Measurements from ENCODE around the gene WIPF1.

WIPF1 gene

DNA sequence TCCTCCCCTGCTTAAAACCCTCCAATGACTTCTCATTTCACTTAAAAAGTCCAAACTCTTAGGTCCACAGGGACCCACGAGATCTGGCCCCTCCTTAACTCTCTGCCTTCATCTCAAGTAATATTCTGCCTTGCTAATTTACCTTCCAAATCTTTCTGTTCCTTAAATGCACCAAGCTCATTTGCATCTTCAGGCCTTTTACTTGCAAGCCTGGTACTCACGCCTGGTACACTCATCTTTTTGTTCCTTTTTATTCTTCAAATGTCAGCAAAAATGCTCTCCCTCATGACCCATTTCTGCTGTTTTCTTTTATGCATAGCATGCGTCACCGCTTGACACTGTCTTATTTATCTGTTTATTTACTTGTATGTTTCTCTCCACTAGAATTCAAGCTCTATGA is 2.7 kb upstream of the WIPF1 start:
- TF ChIP-seq FOXP2 (optimal IDR thresholded peaks at IDR 0.05; ENCODE audit: borderline replicate concordance, extremely low read depth, extremely low read length, insufficient read depth), result no peak
- TF ChIP-seq TAF1 (IDR thresholded peaks at IDR 0.05; ENCODE audit: borderline replicate concordance, insufficient read depth, low read length), result no peak
- TF ChIP-seq POLR2AphosphoS5 (IDR thresholded peaks at IDR 0.05; ENCODE audit: low read depth, low read length), result no peak
- TF ChIP-seq, protein P1, sequence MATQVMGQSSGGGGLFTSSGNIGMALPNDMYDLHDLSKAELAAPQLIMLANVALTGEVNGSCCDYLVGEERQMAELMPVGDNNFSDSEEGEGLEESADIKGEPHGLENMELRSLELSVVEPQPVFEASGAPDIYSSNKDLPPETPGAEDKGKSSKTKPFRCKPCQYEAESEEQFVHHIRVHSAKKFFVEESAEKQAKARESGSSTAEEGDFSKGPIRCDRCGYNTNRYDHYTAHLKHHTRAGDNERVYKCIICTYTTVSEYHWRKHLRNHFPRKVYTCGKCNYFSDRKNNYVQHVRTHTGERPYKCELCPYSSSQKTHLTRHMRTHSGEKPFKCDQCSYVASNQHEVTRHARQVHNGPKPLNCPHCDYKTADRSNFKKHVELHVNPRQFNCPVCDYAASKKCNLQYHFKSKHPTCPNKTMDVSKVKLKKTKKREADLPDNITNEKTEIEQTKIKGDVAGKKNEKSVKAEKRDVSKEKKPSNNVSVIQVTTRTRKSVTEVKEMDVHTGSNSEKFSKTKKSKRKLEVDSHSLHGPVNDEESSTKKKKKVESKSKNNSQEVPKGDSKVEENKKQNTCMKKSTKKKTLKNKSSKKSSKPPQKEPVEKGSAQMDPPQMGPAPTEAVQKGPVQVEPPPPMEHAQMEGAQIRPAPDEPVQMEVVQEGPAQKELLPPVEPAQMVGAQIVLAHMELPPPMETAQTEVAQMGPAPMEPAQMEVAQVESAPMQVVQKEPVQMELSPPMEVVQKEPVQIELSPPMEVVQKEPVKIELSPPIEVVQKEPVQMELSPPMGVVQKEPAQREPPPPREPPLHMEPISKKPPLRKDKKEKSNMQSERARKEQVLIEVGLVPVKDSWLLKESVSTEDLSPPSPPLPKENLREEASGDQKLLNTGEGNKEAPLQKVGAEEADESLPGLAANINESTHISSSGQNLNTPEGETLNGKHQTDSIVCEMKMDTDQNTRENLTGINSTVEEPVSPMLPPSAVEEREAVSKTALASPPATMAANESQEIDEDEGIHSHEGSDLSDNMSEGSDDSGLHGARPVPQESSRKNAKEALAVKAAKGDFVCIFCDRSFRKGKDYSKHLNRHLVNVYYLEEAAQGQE (IDR thresholded peaks at IDR 0.05; ENCODE audit: insufficient read depth in 1 of 2, low read depth in 2 of 2, low read length in 2 of 2), result no peak
- no peak for TF ChIP-seq SIN3A (IDR thresholded peaks at IDR 0.05; ENCODE audit: borderline replicate concordance, insufficient read depth, low read length)

DNA sequence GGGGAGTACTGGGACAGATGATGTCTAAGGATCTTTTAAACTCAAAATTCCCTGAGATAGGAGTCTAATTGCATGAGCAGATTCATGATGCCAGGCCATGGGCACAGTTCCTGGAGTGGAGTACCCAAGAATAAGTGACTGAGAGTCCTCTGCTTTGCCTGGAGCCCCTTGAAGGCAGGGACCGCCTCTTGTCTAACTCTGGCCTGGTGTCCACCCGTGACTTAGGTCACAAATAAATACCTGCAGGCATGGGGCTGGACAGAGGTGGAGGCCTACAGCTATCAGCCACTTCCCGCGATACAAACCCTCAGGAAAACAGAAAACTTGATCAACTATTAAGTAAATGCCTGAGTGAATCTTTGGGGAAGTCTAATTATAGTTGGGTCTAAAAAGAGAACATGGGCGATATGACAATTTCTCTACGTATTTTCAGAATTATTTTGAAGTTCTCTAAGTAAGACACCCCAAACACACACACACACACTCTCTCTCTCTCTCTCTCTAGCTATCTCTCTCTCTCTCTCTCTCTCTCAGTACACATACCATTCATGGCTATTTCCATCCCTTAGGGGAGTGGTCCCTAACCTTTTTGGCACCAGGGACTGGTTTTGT is 1.8 kb upstream of the WIPF1 start:
- TF ChIP-seq FOXP2 (optimal IDR thresholded peaks at IDR 0.05; ENCODE audit: borderline replicate concordance, extremely low read depth, extremely low read length, insufficient read depth) (no peak), TAF1 (IDR thresholded peaks at IDR 0.05; ENCODE audit: borderline replicate concordance, insufficient read depth, low read length) (no peak), POLR2AphosphoS5 (IDR thresholded peaks at IDR 0.05; ENCODE audit: low read depth, low read length) (no peak), SIN3A (IDR thresholded peaks at IDR 0.05; ENCODE audit: borderline replicate concordance, insufficient read depth, low read length) (no peak)
- TF ChIP-seq, protein P1 (IDR thresholded peaks at IDR 0.05; ENCODE audit: insufficient read depth in 1 of 2, low read depth in 2 of 2, low read length in 2 of 2), result no peak

DNA sequence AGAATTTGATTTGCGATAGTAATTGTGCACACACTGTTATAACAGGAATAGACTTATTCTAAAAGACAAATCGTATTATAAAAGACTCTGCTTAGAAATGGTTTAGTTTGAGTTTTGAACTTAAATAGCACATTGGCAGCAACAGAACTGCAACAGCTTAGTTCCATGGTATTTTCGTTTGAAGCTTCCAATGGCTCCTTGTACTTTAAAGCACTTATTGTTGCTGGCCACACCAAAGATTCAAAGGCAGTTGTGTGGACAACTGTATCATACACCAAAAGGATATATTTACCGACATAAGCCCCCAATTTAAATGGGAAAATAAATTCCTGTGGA is 627 bp downstream of the WIPF1 start:
- no peak for TF ChIP-seq TAF1 (IDR thresholded peaks at IDR 0.05; ENCODE audit: borderline replicate concordance, insufficient read depth, low read length)

DNA sequence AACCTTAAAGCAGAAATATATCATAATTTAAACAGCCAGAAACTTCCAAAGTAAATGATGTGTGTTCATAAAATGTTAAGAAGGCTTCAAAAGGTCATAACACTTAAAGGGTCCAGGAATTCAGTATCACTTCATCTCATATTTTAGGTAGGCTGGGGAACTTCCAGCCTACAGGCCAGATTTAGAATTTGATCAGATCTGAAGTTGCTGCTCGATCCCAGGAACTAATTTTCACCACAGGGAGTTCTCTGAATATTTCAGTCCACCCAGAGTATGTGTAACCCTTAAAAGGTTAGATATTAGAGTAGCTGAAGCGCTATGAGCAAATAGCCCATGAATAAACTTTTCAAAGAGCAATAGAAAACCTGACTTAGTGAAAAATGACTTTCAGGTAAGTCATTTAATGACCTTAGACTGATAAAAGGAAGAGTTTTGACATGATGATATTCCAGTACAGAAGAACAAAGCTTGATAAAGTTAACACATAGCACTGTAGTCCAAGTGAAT is 1.7 kb downstream of the WIPF1 start:
- TF ChIP-seq, protein P1 (IDR thresholded peaks at IDR 0.05; ENCODE audit: insufficient read depth in 1 of 2, low read depth in 2 of 2, low read length in 2 of 2), result no peak
- TF ChIP-seq POLR2AphosphoS5 (IDR thresholded peaks at IDR 0.05; ENCODE audit: low read depth, low read length) (no peak), TAF1 (IDR thresholded peaks at IDR 0.05; ENCODE audit: borderline replicate concordance, insufficient read depth, low read length) (no peak)

DNA sequence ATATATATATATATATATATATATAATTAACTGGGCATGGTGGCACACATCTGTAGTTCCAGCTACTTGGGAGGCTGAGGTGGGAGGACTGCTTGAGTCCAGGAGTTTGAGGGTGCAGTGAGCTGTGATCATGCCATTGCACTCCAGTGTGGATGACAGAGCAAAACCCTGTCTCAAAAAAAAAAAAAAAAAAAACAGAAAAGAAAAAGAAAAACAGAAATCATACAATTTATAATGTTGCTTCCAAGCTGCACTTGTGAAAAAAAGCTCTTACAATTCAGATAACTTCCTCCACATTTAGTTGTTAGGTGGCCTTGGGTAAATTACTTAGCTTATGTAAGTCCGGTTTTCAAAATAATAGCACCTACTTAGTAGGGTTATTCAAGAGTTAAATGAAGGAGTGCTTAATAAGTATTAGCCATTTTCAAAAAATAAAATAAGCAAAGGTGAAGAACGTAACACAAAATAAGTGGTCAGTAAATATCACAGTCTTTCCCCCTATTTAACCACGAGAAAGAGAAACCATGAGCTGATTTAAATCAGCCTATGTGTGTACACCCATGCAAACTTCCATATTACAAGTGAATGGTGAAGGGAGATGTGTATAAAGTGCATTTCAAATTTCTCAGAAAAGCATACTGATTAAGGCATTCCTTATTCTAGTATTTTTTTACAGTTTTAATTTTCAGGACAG is 2.3 kb downstream of the WIPF1 start:
- no peak for TF ChIP-seq SIN3A (IDR thresholded peaks at IDR 0.05; ENCODE audit: borderline replicate concordance, insufficient read depth, low read length)
- no peak for TF ChIP-seq TAF1 (IDR thresholded peaks at IDR 0.05; ENCODE audit: borderline replicate concordance, insufficient read depth, low read length)
- TF ChIP-seq POLR2AphosphoS5 (IDR thresholded peaks at IDR 0.05; ENCODE audit: low read depth, low read length), result no peak
- TF ChIP-seq FOXP2 (optimal IDR thresholded peaks at IDR 0.05; ENCODE audit: borderline replicate concordance, extremely low read depth, extremely low read length, insufficient read depth), result no peak
- TF ChIP-seq, protein P1 (IDR thresholded peaks at IDR 0.05; ENCODE audit: insufficient read depth in 1 of 2, low read depth in 2 of 2, low read length in 2 of 2), result no peak

All from PFSK-1 (cell line).